ENCODE results near the gene PCDHGB5.
"Not testable (repeated sequence)": the region's sequence is repeated elsewhere in the genome, so short reads cannot be mapped to it uniquely, and the experiment has no call there.

The PCDHGB5 gene
- total RNA-seq: 0.07 to 0.48 reads per million in 2 donors

DNA sequence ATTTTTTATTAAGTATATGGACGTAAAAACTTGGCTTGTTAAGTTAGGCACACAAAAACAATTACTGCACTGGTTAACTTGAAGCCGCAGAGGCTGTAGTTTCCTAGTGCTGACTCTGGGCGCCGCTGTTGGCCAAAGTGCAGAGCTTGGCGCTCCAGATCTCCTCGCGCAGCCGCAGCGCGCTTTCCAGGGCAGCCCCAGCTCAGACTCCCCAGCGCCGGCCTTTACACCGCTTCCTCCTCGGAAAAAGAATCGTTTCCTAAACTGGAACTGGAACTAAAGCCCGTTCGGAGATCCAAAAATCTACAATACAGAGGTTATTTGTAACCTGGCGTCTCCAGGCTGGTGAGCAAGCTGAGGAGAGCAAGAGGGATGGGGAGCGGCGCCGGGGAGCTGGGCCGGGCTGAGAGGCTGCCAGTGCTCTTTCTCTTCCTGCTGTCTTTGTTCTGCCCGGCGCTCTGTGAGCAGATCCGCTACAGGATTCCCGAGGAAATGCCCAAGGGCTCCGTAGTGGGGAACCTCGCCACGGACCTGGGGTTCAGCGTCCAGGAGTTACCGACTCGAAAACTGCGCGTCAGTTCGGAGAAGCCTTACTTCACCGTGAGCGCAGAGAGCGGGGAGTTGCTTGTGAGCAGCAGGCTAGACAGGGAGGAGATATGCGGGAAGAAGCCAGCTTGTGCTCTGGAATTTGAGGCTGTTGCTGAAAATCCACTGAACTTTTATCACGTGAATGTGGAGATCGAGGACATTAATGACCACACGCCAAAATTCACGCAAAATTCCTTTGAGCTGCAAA, at the start of gene PCDHGB5:
Gene PCDHGB5 (plus strand): TSS at position 192 of the 796 bp plus-strand sequence. CDS start 181 bp downstream, at position 373.
- DNase-seq: not testable (repeated sequence)

DNA sequence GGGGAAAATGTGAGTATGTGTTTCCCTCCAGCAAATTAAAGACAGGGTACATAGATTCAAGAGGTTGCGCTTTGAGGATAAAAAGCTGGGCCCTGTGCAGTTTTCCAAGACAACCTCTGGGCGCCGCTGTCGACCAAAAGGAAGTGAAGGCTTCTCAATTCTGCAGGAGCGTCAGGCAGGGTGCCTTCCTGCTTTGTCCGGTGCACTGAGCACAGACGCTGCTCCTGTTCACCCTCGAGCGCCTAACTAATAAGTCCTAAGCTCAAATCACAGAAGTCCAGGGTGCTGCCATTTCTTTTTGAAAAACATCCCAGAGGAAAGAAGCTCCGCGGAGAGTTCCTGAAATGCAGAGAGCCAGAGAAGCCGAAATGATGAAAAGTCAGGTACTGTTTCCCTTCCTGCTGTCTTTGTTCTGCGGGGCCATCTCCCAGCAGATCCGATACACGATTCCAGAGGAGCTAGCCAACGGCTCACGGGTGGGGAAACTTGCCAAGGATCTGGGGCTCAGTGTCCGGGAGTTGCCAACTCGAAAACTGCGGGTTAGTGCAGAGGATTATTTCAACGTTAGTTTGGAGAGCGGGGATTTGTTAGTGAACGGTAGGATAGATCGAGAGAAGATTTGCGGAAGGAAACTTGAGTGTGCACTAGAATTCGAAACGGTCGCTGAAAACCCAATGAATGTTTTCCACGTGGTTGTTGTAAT, 47.7 kb upstream of the PCDHGB5 start, which contains the start of gene PCDHGB1:
Gene PCDHGB1 (plus strand): TSS at position 183 of the 703 bp plus-strand sequence. CDS start 162 bp downstream, at position 345.
- DNase-seq: peak; percentile 22

DNA sequence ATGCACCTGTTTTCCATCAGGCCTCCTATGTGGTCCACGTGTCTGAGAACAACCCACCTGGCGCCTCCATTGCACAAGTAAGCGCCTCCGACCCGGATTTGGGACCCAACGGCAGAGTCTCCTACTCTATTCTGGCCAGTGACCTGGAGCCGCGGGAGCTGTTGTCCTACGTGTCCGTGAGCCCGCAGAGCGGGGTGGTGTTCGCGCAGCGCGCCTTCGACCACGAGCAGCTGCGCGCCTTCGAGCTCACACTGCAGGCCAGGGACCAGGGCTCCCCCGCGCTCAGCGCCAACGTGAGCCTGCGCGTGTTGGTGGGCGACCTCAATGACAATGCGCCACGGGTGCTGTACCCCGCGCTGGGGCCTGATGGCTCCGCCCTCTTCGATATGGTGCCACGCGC, 46.2 kb upstream of the PCDHGB5 start:
- DNase-seq: no peak

DNA sequence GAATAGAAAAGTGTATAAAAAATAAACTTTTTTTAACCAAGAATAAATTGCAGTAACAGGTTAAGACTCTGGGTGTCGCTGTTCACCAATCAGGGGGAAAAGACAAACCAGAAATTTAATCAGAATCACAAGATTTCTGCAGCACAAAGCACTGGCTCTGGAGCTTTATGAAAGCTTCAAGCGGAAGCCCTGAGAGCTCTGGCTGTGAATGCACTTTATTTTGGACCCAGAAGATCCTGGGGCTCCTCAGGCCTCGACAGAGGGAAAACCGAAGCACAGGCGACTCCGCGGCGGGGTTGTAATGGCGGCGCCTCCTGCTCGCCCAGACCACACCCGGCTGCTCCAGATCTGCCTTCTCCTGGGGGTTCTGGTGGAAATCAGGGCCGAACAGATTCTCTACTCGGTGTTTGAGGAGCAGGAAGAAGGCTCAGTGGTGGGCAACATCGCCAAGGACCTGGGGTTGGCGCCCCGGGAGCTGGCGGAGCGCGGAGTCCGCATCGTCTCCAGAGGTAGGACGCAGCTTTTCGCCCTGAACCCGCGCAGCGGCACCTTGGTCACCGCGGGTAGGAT, 42.8 kb upstream of the PCDHGB5 start, which contains the start of gene PCDHGA4:
Gene PCDHGA4 (plus strand): TSS at position 122 of the 570 bp plus-strand sequence. CDS start 87 bp downstream, at position 209.
- no peak for DNase-seq

DNA sequence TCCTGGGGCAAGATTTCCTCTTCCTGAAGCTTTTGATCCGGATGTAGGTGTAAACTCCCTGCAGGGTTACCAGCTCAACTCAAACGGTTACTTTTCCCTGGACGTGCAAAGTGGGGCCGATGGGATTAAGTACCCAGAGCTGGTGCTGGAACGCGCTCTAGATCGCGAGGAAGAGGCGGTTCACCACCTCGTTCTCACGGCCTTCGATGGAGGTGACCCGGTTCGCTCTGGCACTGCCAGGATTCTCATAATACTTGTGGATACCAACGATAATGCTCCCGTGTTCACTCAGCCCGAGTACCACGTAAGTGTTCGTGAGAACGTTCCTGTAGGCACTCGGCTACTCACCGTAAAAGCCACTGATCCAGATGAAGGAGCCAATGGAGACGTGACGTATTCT, 42.1 kb upstream of the PCDHGB5 start:
- DNase-seq: no peak

DNA sequence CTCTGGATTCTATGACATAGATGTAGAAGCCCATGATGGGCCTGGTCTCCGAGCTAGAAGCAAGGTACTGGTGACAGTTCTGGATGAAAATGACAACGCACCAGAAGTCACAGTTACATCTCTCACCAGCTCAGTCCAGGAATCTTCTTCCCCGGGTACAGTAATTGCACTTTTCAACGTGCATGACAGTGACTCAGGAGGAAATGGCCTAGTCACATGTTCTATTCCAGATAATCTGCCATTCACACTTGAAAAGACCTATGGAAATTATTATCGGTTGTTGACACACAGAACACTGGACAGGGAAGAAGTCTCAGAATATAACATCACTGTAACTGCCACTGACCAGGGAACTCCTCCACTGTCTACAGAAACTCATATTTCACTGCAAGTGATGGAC, 41.6 kb upstream of the PCDHGB5 start:
- DNase-seq: no peak

DNA sequence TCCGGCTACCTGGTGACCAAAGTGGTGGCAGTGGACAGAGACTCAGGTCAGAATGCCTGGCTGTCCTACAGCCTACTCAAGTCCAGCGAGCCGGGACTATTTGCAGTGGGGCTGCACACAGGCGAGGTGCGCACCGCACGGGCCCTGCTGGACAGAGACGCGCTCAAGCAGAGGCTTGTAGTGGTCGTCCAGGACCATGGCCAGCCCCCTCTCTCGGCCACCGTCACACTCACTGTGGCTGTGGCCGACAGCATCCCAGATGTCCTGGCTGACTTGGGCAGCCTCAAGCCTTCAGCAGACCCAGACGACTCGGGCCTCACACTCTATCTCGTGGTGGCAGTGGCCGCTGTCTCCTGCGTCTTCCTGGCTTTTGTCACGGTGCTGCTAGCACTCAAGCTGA, 40.8 kb upstream of the PCDHGB5 start:
- DNase-seq: no peak

DNA sequence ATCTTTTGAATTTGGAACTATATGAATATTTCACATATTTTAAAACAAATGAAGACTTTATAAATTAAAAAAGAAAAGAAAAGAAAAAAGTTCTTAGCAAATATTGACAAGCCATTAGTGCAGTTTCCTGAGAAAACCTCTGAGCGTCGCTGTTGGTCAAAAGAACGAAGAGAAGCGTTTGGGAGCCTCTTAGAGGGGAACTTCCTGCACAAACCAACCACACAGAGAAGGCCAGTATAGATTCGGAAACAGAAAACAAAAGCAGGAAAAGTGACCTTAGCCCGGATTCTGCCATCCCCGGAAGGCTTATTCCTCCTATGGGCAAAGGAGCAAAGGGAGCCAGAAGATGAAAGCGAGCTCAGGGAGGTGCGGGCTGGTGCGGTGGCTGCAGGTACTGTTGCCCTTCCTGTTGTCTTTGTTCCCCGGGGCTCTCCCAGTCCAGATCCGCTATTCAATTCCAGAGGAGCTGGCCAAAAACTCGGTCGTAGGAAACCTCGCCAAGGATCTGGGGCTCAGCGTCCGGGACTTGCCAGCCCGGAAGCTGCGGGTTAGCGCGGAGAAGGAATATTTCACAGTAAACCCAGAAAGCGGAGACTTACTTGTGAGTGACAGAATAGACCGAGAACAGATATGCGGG, 37.8 kb upstream of the PCDHGB5 start, which contains the start of gene PCDHGB2:
Gene PCDHGB2 (plus strand): TSS at position 205 of the 637 bp plus-strand sequence. CDS start 142 bp downstream, at position 347.
- DNase-seq: no peak

DNA sequence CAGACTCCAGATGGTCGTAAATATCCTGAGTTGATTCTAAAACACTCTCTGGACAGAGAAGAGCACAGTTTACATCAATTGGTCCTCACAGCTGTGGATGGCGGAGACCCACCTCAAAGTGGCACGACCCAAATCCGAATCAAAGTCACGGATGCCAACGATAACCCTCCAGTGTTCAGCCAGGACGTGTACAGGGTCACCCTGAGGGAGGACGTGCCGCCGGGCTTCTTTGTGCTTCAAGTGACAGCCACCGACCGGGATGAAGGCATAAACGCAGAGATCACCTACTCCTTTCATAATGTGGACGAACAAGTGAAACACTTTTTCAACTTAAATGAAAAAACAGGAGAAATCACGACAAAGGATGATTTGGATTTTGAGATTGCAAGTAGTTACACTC, 37.1 kb upstream of the PCDHGB5 start:
- DNase-seq: no peak

DNA sequence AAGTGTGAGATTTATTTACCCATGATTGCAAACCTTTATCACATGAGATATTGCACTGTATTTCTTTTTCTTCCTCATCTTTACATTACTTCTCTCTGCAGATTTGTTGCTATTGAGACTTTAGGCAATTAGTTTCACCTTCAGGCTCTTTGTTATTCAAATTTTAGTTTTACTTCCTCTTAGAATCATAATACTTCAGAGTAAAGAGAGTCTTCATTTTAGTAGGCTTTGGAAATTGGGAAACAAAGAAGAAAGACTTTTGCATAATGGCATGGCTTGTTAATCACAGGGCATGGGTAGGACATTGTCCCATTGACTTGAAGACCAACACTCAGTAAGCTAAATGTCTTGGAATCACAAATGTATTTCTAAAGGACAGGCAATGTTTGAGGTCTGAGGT, 35.0 kb upstream of the PCDHGB5 start:
- DNase-seq: no peak

DNA sequence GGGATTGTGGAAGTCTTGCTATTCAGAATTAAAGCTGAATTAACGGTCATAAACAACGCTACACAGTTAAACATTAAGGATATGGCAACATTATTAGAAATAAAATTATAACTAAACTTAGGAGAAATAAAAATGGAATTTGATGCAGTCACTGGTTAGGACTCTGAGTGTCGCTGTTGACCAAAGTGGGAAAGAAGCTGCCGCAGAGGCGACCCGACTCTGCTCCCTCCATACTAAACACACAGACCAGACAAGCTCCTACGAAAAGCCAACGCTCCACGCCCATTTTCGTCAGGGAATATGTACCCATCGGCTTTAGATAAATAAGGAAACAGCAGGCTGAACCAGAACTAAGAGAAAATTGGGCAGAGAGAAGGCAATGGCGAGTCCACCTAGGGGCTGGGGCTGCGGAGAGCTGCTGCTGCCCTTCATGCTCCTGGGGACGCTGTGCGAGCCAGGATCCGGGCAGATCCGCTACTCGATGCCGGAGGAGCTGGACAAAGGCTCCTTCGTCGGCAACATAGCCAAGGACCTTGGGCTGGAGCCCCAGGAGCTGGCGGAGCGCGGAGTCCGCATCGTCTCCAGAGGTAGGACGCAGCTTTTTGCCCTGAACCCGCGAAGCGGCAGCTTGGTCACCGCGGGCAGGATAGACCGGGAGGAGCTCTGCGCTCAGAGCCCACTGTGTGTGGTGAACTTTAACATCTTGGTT, 33.6 kb upstream of the PCDHGB5 start, which contains the start of gene PCDHGA5:
Gene PCDHGA5 (plus strand): TSS at position 211 of the 709 bp plus-strand sequence. CDS start 169 bp downstream, at position 380.
- DNase-seq: no peak

DNA sequence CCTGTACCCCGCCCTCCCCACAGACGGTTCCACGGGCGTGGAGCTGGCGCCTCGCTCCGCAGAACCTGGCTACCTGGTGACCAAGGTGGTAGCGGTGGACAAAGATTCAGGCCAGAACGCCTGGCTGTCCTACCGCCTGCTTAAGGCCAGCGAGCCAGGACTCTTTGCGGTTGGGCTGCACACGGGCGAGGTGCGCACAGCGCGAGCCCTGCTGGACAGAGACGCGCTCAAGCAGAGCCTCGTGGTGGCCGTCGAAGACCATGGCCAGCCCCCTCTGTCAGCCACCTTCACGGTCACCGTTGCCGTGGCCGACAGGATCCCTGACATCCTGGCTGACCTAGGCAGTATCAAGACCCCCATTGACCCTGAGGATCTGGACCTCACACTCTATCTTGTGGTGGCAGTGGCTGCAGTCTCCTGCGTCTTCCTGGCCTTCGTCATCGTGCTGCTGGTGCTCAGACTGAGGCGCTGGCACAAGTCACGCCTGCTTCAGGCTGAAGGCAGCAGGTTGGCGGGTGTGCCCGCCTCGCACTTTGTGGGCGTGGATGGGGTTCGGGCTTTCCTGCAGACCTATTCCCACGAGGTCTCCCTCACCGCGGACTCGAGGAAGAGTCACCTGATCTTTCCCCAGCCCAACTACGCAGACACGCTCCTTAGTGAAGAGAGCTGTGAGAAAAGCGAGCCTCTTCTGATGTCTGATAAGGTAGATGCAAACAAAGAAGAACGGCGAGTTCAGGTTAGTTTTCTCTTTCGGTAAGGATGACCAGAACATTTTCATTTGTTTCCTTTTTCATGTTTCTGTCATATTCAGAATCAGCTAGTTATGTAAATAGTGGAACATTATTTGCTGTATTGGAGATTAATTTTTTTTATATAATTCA, 31.5 kb upstream of the PCDHGB5 start:
- no peak for DNase-seq

DNA sequence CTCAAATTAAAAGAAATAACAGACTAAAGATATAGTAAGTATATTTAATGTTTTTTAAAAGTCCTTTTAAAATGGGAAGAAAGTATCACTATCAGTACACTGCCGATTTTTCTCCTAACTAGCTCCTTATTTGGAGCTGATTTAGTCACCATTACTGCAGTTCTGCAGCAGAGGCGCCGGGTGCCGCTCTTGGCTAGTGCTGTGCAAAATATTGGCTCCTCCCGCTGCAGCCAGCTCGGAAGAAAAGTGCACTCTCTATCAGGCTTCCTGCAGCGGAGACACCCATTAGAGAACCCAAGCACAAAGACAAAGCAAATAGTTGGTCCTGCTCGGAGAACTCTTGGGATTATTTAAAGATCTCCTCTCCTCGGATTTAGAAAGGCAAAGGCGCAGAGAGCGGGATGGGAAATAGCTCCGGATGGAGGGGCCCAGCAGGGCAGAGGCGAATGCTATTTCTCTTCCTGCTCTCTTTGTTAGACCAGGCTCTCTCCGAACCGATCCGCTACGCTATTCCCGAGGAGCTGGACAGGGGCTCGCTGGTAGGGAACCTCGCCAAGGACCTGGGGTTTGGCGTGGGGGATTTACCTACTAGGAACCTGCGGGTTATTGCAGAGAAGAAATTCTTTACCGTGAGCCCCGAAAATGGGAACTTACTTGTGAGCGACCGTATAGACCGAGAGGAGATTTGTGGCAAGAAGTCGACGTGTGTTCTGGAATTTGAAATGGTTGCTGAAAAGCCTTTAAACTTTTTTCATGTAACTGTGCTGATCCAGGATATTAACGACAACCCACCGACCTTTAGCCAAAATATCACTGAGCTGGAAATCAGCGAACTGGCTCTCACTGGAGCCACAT, 27.5 kb upstream of the PCDHGB5 start, which contains the start of gene PCDHGB3:
Gene PCDHGB3 (plus strand): TSS at position 249 of the 855 bp plus-strand sequence. CDS start 153 bp downstream, at position 402.
- DNase-seq: peak; percentile 13

DNA sequence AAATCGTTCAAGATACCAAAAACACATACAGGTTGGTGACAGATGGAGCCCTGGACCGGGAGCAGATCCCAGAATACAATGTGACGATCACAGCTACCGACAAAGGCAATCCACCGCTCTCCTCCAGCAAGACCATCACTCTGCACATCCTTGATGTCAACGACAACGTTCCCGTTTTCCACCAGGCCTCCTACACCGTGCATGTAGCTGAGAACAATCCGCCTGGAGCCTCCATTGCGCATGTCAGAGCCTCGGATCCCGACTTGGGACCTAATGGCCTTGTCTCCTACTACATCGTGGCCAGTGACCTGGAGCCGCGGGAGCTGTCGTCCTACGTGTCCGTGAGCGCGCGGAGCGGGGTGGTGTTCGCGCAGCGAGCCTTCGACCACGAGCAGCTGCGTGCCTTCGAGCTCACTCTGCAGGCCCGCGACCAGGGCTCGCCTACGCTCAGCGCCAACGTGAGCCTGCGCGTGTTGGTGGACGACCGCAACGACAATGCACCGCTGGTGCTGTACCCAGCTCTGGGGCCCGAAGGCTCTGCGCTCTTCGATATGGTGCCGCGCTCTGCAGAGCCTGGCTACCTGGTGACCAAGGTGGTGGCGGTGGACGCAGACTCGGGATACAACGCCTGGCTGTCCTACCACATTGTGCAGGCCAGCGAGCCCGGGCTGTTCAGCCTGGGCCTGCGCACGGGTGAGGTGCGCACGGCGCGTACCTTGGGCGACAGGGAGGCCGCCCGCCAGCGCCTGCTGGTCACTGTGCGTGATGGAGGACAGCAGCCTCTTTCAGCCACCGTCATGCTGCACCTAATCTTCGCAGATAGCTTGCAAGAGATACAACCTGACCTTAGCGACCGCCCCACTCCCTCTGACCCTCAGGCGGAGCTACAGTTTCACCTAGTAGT, 25.9 kb upstream of the PCDHGB5 start:
- no peak for DNase-seq

DNA sequence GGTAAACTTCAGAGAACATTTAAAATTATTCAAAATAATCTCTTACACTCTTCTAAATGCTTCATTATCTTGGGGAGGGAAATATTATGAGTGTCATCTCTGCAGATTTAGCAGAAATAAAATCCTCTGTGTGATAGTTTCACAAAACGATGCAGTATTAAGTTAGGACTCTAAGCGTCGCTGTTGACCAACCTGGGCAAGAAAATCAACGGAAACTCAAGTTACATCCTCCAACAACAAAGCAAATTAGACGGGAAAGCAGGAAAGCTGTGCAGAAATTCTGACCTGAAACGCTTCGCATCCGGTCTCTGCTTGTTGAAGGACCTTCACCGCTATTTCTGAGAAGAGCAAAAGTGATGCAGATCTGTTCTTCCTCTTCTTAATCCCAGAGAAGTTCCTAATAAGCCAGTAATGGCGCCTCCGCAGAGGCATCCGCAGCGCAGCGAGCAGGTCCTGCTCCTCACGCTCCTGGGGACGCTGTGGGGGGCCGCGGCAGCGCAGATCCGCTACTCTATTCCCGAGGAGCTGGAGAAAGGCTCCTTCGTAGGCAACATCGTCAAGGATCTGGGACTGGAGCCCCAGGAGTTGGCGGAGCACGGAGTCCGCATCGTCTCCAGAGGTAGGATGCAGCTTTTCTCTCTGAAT, 24.0 kb upstream of the PCDHGB5 start, which contains the start of gene PCDHGA6:
Gene PCDHGA6 (plus strand): TSS at position 219 of the 645 bp plus-strand sequence. CDS start 193 bp downstream, at position 412.
- no peak for DNase-seq

DNA sequence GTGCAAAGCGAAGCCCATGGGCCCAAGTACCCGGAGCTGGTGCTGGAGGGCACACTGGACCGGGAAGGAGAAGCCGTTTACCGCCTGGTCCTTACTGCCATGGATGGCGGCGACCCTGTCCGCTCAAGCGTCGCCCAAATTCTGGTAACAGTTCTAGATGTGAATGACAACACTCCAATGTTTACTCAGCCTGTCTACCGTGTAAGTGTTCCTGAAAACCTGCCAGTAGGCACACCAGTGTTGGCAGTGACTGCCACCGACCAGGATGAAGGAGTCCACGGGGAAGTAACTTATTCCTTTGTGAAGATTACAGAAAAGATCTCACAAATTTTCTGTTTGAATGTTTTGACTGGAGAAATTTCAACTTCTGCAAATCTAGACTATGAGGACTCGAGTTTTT, 23.1 kb upstream of the PCDHGB5 start:
- DNase-seq: no peak

DNA sequence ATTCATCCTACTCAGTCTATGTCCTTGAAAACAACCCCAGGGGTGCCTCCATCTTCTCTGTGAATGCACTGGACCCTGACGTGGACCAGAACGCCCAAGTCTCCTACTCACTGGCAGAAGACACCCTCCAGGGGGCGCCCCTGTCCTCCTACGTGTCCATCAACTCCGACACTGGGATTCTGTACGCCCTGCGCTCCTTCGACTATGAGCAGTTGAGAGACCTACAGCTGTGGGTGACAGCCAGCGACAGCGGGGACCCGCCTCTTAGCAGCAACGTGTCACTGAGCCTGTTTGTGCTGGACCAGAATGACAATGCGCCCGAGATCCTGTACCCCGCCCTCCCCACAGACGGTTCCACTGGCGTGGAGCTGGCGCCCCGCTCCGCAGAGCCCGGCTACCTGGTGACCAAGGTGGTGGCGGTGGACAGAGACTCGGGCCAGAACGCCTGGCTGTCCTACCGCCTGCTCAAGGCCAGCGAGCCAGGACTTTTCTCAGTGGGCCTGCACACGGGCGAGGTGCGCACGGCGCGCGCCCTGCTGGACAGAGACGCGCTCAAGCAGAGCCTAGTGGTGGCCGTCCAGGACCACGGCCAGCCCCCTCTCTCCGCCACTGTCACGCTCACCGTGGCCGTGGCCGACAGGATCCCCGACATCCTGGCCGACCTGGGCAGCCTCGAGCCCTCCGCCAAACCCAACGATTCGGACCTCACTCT, 22.1 kb upstream of the PCDHGB5 start:
- not testable (repeated sequence) for DNase-seq

Data from T-helper 9 cell (primary cell).